ENCODE data around the gene PRSS27.
"Not testable (repeated sequence)": the region's sequence is repeated elsewhere in the genome, so short reads cannot be mapped to it uniquely, and the experiment has no call there.

The PRSS27 gene

GRCh38 chr16:2670017-2670416, 50.0 kb downstream of the PRSS27 start:
- peak; percentile 78 for DNase-seq

GRCh38 chr16:2669587-2669986, 50.4 kb downstream of the PRSS27 start:
- not testable (repeated sequence) for DNase-seq

GRCh38 chr16:2666671-2667070, 53.4 kb downstream of the PRSS27 start:
- DNase-seq: not testable (repeated sequence)

- no peak for DNase-seq
These were observed 55.4 kb downstream of the PRSS27 start for GRCh38 chr16:2664574-2664982.

GRCh38 chr16:2663553-2664546, 56.2 kb downstream of the PRSS27 start:
- DNase-seq: peak; percentile 64

Data from activated CD4-positive, alpha-beta T cell treated with anti-CD3 and anti-CD28 coated beads for 48 hours (primary cell).